Umbilical cord (tissue), 2 donors: ENCODE data around the gene IL17RA. TPM values are rescaled to one million over a fixed set of nuclear protein-coding genes. Genes with fewer than 3 reads are reported as not detected.

ENCODE experiments used
- DNase-seq: peaks from one replicate; pipeline ENCODE4 v3.0.0-alpha.2; 2015; ENCODE audit warnings: low spot score
- total RNA-seq: library from RNA; depleted of rRNA; stranded (reverse); fragments of >200 nt; gene quantifications from one replicate; pipeline ENCODE4 v1.2.3, GENCODE V29; 2014; ENCODE audit warnings: low replicate concordance; ENCODE audit not compliant: insufficient read depth

The IL17RA gene
- total RNA-seq, 1 donor from 2014 or later: 9.6 TPM

DNA sequence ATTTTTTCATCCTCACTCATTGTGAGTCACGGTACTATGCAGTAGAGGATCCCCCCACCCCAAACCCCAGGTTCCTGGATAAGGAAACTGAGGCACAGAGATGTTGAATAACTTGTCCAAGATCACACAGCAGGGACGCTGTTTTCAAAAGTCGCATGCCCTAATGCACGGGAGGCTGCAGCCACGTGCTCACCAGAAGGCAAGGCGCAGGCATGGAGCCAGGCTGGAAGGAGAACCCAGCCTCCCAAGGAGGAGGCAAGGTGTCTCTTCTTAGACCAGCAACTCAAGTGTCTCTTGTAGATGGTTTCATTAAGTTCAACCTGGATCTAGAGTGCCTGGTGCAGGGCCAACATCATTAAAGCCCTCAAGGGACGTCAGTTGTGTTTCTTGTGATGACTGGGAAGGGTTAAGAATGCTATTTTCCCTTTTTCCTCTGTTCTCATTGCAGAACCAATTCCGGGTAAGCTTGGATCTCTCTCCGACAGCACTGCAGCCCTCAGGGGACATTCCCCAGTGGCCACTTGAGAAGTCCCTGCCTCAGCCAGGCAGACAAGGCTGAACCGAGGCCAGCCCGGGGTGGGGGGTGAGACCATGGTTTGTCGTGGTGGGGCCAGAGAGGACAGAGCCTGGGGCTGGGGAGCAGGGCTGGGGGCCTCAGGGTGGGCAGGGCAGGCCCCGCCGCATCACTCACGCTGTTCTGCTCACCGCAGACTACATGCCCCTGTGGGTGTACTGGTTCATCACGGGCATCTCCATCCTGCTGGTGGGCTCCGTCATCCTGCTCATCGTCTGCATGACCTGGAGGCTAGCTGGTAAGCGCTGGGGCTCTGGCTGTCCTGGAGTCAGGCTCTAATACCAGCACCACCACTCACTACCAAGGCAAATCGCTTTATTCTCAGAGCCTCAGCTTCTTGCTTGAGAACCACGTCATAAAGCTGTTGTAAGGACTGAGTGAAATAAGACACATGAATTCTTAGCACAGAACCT, 20.6 kb downstream of the IL17RA start:
- DNase-seq: no peak

DNA sequence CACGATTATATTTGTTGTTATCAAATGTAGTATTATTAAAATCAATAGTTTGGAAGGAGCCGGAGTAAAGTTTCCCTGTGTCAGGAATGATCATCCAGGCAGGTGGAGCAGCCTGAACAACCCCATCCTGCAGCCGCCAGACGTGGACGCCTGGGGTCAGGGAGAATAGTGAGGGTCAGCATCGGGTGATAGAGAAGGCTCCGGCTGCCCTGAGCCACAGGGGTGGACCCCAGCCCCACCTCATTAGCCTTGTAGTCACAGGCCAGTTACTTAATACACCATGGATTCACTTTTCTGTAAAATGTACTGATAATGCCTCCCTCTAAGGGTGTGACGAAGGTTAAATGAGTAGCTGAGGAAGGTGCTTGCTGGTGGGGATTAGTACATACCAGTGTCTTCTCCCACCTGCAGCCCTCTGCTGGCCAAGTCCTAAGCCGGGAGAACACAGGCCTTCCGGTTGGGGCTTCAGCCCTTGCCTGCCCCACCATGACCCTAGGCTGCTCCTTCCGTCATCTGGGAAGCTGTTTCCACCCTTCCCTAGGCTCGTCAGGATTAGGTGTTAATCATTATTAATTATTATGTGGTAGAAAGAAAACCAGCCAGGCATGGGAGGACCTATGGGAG, 21.5 kb downstream of the IL17RA start:
- no peak for DNase-seq

DNA sequence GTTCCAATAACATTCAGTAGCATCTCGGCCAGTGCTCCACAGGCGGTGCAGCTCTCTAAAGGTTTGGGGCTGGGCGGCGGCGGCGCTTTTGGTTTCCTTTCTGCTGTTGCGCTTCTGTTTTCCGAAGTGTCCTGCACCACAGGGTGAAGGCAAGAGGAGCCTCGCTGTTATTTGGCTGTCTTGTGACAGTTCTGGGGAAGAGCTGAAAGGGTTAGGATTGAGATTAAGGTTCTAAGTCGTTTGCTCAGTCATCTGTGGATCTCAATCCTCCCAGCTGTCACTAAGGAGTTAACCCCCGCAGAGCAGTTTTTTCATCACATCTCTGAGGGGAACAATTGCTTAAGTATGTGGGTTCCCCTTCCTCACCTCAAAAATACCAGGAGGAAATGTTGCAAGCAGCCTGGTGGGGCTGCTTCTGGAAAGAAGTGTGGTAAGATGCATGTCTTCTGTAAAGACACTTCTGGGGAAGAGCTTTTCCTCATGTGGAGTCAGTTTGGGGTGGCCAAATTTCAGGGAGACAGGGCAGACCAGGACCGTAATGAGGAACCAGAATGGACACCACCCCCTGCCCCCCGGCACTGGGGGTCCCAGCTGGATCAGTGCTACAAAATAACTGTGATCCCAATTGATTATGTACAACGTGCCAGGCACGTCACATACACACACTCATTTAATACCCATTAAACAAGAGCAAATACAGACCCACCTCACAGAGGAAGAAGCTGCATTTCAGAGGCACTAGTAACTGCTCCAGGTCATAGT, 22.2 kb downstream of the IL17RA start:
- DNase-seq: peak; percentile 35

DNA sequence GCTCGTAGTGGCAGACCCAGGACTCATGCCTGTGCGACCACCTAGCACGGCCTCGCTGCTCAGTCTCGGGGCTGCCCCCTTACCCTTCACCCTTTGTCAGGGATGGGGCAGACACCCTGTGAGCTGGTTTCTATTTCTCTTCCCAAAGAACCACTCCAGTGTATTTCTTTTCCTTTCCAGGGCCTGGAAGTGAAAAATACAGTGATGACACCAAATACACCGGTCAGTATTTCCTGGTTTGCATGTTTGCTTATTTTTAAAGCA, 22.7 kb downstream of the IL17RA start:
- DNase-seq: no peak

DNA sequence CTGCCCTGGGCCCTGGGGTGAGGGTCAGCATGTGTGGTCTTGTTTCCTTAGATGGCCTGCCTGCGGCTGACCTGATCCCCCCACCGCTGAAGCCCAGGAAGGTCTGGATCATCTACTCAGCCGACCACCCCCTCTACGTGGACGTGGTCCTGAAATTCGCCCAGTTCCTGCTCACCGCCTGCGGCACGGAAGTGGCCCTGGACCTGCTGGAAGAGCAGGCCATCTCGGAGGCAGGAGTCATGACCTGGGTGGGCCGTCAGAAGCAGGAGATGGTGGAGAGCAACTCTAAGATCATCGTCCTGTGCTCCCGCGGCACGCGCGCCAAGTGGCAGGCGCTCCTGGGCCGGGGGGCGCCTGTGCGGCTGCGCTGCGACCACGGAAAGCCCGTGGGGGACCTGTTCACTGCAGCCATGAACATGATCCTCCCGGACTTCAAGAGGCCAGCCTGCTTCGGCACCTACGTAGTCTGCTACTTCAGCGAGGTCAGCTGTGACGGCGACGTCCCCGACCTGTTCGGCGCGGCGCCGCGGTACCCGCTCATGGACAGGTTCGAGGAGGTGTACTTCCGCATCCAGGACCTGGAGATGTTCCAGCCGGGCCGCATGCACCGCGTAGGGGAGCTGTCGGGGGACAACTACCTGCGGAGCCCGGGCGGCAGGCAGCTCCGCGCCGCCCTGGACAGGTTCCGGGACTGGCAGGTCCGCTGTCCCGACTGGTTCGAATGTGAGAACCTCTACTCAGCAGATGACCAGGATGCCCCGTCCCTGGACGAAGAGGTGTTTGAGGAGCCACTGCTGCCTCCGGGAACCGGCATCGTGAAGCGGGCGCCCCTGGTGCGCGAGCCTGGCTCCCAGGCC, 23.7 kb downstream of the IL17RA start:
- DNase-seq: no peak

DNA sequence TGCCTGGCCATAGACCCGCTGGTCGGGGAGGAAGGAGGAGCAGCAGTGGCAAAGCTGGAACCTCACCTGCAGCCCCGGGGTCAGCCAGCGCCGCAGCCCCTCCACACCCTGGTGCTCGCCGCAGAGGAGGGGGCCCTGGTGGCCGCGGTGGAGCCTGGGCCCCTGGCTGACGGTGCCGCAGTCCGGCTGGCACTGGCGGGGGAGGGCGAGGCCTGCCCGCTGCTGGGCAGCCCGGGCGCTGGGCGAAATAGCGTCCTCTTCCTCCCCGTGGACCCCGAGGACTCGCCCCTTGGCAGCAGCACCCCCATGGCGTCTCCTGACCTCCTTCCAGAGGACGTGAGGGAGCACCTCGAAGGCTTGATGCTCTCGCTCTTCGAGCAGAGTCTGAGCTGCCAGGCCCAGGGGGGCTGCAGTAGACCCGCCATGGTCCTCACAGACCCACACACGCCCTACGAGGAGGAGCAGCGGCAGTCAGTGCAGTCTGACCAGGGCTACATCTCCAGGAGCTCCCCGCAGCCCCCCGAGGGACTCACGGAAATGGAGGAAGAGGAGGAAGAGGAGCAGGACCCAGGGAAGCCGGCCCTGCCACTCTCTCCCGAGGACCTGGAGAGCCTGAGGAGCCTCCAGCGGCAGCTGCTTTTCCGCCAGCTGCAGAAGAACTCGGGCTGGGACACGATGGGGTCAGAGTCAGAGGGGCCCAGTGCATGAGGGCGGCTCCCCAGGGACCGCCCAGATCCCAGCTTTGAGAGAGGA, 24.5 kb downstream of the IL17RA start:
- DNase-seq: no peak

DNA sequence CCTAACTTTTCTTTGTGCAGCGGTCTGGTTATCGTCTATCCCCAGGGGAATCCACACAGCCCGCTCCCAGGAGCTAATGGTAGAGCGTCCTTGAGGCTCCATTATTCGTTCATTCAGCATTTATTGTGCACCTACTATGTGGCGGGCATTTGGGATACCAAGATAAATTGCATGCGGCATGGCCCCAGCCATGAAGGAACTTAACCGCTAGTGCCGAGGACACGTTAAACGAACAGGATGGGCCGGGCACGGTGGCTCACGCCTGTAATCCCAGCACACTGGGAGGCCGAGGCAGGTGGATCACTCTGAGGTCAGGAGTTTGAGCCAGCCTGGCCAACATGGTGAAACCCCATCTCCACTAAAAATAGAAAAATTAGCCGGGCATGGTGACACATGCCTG, 25.2 kb downstream of the IL17RA start:
- no peak for DNase-seq

DNA sequence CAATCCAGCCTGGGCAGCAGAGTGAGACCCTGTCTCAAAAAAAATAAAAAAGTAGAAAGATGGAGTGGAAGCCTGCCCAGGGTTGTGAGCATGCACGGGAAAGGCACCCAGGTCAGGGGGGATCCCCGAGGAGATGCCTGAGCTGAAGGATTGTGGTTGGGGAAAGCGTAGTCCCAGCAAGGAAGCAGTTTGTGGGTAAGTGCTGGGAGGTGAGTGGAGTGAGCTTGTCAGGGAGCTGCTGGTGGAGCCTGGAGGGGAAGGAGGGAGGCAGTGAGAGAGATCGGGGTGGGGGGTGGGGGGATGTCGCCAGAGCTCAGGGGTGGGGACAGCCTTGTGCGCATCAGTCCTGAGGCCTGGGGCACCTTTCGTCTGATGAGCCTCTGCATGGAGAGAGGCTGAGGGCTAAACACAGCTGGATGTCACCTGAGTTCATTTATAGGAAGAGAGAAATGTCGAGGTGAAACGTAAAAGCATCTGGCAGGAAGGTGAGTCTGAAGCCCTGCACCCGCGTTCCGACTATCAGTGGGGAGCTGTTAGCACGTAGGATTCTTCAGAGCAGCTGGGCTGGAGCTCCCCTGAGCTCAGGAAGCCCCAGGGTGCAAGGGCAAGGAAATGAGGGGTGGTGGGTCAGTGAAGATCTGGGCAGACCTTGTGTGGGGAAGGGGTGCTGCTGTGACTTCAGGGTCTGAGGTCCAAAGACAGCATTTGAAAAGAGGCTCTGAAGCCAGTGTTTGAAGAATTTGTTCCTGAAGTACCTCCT, 26.2 kb downstream of the IL17RA start:
- DNase-seq: no peak

DNA sequence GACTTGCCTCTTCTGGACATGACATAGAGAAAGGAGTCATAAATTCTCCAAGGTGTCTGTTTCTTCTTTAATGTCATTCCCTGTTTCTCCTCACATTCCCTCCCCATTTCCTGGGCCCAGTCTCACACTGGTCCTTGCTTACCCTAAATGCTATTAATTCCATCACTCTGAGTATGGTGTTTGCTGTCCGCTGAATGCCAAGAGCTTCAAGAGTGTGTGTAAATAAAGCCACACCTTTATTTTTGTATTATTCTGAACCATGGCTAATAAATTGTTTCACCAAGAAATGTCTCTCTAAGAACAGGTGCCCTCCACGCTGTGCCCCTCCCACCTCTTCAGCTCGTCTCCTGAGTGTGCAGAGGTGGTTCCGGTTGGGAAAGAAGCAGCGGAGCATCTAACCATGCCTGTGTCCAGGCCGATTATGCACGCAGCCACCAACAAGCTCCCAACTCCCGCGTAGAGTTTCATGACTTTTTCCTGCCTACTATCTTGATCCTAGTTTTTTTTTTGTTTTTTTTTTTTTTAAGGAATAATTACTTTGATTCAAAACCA, 27.8 kb downstream of the IL17RA start:
- DNase-seq: no peak

DNA sequence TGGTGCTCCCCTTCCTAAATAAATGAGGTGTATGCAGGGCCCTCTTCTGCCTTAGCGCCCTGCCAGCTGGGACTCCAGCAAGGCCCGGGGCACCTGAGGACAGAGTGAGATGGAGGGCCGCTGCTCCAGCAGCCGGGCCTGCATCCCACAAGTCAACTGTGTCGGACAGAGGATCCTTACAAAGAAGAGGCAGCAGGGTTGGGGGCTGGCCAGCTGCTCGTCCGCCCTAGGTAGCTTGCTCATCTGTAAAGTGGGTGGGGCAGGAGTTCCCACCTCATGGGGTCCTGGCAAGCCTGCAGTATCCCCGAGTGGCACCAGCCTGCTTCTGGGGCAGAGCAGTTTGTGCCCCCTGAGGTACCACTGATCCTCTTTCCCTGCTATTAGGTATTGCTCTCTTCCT, 28.8 kb downstream of the IL17RA start:
- DNase-seq: no peak

DNA sequence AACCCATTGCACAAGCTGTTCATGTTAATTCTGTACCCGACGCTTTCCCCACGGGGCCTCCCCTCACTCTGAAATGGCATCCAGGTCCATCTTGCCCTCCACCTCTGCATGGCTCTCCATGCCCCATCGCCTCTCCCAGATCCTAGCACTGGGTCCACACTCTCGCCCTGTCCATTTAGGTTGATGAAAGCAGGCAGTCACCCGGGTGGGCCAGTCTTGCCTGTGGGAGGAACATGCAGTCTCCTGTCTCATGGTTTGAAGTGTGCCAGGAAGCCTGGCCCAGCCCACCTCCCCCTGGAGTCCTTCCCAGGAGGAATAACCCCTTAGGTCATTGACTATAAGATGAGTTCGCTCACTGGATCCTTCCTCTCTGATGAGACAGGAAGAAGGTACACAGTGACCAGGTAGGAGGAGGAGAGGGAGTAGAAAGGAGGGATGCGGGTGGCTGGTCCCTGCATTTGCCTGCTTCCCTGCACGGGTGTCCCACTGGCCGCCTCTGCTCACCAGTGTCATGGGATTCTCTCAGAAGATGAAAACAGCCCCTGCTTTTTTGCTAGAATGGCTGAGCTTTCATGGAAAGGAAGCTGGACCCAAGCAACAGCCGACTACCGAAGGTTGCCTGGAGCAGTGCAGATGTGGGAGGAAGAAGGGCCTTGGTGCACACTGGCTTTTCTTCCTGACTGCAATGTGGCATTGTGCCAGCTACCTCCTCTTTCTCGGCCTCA, 29.5 kb downstream of the IL17RA start:
- no peak for DNase-seq

DNA sequence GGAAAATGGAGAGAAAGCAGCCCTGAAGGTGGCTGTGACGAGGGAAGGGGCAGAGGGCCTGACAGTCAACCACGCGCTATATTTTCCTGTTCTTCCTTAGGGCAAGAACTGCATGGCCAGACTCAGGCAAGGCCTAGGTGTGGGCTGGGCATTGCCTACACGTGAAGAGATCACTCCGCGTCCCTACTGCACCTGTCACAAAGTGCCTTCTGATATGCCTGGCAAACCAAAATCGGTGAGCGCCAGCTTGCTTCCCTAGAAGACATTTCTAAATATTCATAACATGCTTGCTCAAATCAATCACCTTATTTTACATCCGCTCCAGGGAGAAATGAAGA, 30.1 kb downstream of the IL17RA start:
- no peak for DNase-seq

DNA sequence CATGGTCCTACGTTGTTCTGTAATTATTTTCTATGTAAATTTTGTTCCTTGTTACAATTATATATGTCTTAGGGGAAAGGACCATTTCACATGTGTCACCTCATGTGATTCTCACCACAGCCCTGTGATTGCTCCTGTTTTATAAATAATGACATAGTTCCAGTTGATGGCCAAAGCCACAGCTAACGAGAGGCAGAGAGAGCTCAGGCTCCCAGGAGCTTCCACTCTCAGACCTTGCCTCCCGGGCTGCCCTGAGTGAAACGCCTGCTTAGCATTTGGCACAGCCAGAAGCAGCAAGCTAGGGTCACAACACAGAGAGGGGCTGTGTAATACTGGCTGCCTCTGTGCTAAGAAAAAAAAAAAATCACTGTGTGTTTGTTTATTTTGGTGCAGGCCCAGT, 30.4 kb downstream of the IL17RA start:
- no peak for DNase-seq

DNA sequence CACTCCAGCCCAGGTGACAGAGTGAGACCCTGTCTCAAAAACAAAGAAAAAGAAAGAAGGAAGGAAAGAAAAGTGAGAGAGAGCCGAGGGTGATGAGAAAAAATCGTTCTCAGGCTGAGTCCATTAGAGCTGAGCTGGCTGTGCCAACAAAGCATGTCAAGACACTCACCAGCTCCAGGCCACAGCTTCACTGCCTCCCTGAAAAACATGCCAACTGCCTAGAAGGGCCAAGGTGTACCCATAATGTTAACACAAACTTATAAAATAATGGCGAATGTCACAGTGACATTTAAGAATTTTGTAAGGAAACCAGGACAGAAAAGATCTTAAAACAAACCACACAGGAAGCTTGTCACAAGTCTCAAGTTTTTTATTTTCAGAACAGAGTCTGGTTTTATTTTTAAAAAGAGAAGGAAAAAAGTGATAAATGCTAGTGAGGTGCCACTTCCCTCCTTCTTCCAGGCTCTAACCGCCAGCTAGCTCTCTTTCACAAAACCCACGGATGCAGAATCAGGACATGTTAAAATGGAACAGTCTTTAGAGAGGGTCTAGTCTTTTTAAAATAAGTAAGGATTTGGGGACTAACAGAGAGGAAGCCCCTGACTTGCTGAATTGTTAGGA, 31.3 kb downstream of the IL17RA start:
- DNase-seq: no peak

DNA sequence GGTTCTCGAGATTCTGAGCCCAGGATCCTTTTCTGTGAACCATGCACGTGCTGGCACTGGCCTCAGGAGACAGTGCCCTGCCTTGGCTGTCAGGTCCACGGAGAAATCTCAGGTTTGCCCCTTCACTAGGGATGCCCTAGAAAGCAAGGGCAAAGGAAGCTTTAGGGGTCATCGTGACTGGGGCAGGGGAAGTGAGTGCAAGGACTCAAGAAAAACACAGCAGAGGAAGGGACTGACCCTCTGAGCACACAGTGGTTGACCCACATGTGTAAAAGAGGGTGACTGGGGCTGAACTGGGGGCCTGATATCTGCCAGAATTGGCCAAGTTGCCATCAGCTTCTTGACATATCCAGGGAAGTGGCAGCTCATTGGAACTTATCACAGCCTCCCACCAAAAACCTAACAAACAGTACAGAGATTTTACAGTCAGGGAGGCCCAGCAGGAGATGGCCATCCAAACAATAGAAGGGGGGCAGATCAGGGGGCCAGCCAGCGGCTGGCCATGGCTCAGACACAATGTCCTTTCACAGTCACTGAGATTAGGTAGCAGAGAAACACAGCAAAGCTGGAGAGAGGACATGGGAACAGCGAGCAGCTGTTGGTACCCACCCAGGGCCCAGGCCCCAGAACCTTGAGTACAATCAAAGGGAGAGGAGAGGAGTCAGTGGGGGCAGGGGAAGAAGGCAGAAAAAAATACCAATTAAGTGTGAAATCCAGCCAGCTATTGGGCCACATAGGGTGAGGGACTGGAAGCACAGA, 32.0 kb downstream of the IL17RA start:
- DNase-seq: no peak

DNA sequence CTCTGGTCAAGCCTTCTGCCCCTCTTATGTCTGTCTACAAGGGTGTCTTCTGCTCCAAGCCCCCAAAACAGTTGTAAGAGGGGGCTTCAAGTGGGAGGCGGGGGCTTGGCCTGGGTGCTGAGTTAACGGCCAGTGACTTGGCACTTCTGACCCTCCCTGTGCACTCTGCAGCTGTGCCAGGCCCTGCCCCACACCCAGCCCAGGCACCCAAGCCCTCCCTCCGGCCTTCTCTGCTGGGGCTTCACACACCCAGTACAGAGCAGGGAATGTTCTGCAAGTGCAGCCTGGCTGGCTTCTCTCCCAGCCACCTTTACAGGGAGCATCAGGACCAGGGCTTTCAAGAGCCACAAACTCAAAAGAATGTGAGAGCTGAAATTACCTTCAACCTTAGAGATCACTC, 32.6 kb downstream of the IL17RA start:
- no peak for DNase-seq

DNA sequence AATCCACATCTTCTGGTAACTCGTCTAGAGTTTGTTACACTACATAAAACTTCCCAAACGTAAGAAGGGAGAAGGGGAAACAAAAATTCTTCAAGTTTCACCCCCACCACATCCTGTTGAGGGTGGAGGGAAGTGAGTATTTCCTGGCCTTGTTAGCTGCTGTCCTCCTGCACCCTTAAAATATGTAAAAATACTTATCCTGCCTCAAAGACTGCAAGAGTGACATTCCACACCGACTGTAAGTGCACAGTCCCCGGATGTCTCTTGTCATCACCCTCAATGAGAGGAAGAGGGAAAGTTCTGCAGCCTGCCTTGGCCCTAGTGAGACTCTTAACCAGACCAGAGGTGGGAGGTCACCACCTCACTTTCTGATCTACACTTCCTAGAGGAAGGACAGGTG, 33.1 kb downstream of the IL17RA start:
- no peak for DNase-seq

DNA sequence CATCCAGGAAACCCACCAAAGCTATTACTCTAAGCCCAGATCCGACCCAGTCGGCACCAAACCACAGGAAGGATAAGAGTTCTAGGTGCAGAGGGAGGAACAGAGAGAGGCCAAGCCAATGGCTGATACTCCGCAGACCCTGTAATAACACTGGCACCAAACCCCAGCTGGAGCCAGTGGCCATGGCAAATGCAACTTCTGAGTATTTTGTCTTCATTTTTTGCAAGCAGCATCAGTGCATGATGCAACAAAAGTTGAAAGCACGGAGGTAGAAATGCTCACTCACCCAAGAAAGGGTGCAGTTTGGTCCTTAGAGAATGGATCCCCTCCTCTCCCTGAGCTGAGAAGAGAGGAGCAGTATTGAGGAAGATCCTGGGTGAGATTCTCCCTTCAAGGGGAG, 33.5 kb downstream of the IL17RA start:
- no peak for DNase-seq
